Diencephalon (tissue), 1 donor: ENCODE results near the gene GAGE12E. TPM values are rescaled to one million over a fixed set of nuclear protein-coding genes. Genes with fewer than 3 reads are reported as not detected.

Source experiments
- small RNA-seq: library from RNA; depleted of rRNA; stranded (forward); fragments of <200 nt; gene quantifications from one replicate; pipeline ENCODE3, GENCODE V24; 2014
- total RNA-seq: library from RNA; depleted of rRNA; stranded (reverse); fragments of >200 nt; gene quantifications from one replicate; pipeline ENCODE4 v1.2.3, GENCODE V29; 2014

GAGE12E gene, protein sequence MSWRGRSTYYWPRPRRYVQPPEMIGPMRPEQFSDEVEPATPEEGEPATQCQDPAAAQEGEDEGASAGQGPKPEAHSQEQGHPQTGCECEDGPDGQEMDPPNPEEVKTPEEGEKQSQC
- not detected for total RNA-seq

DNA sequence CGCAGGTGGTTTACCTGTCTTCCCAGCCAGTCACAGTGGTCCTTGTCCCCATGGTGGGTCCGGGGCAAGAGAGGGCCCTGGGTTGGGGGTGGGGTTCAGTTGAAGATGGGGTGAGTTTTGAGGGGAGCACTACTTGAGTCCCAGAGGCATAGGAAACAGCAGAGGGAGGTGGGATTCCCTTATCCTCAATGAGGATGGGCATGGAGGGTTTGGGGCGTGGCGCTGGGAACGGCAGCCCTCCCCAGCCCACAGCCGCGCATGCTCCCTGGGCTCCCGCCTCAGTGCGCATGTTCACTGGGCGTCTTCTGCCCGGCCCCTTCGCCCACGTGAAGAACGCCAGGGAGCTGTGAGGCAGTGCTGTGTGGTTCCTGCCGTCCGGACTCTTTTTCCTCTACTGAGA is at the start of gene GAGE12E:
Gene GAGE12E (plus strand): TSS at position 301 of the 400 bp plus-strand sequence. CDS start 1,155 bp downstream, outside the sequence.

DNA sequence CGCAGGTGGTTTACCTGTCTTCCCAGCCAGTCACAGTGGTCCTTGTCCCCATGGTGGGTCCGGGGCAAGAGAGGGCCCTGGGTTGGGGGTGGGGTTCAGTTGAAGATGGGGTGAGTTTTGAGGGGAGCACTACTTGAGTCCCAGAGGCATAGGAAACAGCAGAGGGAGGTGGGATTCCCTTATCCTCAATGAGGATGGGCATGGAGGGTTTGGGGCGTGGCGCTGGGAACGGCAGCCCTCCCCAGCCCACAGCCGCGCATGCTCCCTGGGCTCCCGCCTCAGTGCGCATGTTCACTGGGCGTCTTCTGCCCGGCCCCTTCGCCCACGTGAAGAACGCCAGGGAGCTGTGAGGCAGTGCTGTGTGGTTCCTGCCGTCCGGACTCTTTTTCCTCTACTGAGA is 19.2 kb upstream of the GAGE12E start, which contains the start of gene GAGE12C:
Gene GAGE12C (plus strand): TSS at position 301 of the 400 bp plus-strand sequence. CDS start 1,155 bp downstream, outside the sequence.

DNA sequence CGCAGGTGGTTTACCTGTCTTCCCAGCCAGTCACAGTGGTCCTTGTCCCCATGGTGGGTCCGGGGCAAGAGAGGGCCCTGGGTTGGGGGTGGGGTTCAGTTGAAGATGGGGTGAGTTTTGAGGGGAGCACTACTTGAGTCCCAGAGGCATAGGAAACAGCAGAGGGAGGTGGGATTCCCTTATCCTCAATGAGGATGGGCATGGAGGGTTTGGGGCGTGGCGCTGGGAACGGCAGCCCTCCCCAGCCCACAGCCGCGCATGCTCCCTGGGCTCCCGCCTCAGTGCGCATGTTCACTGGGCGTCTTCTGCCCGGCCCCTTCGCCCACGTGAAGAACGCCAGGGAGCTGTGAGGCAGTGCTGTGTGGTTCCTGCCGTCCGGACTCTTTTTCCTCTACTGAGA is 9.7 kb upstream of the GAGE12E start, which contains the start of gene GAGE12D:
Gene GAGE12D (plus strand): TSS at position 301 of the 400 bp plus-strand sequence. CDS start 1,155 bp downstream, outside the sequence.

DNA sequence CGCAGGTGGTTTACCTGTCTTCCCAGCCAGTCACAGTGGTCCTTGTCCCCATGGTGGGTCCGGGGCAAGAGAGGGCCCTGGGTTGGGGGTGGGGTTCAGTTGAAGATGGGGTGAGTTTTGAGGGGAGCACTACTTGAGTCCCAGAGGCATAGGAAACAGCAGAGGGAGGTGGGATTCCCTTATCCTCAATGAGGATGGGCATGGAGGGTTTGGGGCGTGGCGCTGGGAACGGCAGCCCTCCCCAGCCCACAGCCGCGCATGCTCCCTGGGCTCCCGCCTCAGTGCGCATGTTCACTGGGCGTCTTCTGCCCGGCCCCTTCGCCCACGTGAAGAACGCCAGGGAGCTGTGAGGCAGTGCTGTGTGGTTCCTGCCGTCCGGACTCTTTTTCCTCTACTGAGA is 9.5 kb downstream of the GAGE12E start, which contains the start of gene GAGE12F:
Gene GAGE12F (plus strand): TSS at position 301 of the 400 bp plus-strand sequence. CDS start 1,155 bp downstream, outside the sequence.

DNA sequence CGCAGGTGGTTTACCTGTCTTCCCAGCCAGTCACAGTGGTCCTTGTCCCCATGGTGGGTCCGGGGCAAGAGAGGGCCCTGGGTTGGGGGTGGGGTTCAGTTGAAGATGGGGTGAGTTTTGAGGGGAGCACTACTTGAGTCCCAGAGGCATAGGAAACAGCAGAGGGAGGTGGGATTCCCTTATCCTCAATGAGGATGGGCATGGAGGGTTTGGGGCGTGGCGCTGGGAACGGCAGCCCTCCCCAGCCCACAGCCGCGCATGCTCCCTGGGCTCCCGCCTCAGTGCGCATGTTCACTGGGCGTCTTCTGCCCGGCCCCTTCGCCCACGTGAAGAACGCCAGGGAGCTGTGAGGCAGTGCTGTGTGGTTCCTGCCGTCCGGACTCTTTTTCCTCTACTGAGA is 19.0 kb downstream of the GAGE12E start, which contains the start of gene GAGE12G:
Gene GAGE12G (plus strand): TSS at position 301 of the 400 bp plus-strand sequence. CDS start 1,155 bp downstream, outside the sequence.

DNA sequence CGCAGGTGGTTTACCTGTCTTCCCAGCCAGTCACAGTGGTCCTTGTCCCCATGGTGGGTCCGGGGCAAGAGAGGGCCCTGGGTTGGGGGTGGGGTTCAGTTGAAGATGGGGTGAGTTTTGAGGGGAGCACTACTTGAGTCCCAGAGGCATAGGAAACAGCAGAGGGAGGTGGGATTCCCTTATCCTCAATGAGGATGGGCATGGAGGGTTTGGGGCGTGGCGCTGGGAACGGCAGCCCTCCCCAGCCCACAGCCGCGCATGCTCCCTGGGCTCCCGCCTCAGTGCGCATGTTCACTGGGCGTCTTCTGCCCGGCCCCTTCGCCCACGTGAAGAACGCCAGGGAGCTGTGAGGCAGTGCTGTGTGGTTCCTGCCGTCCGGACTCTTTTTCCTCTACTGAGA is 28.6 kb downstream of the GAGE12E start, which contains the start of gene GAGE12H:
Gene GAGE12H (plus strand): TSS at position 301 of the 400 bp plus-strand sequence. CDS start 1,155 bp downstream, outside the sequence.

DNA sequence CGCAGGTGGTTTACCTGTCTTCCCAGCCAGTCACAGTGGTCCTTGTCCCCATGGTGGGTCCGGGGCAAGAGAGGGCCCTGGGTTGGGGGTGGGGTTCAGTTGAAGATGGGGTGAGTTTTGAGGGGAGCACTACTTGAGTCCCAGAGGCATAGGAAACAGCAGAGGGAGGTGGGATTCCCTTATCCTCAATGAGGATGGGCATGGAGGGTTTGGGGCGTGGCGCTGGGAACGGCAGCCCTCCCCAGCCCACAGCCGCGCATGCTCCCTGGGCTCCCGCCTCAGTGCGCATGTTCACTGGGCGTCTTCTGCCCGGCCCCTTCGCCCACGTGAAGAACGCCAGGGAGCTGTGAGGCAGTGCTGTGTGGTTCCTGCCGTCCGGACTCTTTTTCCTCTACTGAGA is 38.1 kb downstream of the GAGE12E start, which contains the start of gene GAGE2A:
Gene GAGE2A (plus strand): TSS at position 301 of the 400 bp plus-strand sequence. CDS start 1,155 bp downstream, outside the sequence.

DNA sequence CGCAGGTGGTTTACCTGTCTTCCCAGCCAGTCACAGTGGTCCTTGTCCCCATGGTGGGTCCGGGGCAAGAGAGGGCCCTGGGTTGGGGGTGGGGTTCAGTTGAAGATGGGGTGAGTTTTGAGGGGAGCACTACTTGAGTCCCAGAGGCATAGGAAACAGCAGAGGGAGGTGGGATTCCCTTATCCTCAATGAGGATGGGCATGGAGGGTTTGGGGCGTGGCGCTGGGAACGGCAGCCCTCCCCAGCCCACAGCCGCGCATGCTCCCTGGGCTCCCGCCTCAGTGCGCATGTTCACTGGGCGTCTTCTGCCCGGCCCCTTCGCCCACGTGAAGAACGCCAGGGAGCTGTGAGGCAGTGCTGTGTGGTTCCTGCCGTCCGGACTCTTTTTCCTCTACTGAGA is 47.6 kb downstream of the GAGE12E start, which contains the start of gene GAGE1:
Gene GAGE1 (plus strand): TSS at position 301 of the 400 bp plus-strand sequence. CDS start 1,155 bp downstream, outside the sequence.

Small RNAs within 50 kb of the gene (small RNA-seq; reads per million reads assigned to genes)
- gene GAGE12B, result not detected

Other genes starting within 250 kb of the GAGE12E start
- not detected for gene GAGE10, start 247.6 kb upstream of the GAGE12E start, total RNA-seq
- not detected for gene GAGE12J, start 229.3 kb upstream of the GAGE12E start, total RNA-seq
- gene GAGE13, start 219.7 kb upstream of the GAGE12E start, total RNA-seq, result not detected
- not detected for gene GAGE12C, start 19.1 kb upstream of the GAGE12E start, total RNA-seq
- not detected for gene GAGE12D, start 9.6 kb upstream of the GAGE12E start, total RNA-seq
- not detected for gene GAGE12F, start 9.6 kb downstream of the GAGE12E start, total RNA-seq
- gene GAGE12G, start 19.1 kb downstream of the GAGE12E start, total RNA-seq, result not detected
- not detected for gene GAGE12H, start 28.7 kb downstream of the GAGE12E start, total RNA-seq
- not detected for gene GAGE2A, start 38.2 kb downstream of the GAGE12E start, total RNA-seq
- not detected for gene GAGE1, start 47.7 kb downstream of the GAGE12E start, total RNA-seq
- gene PAGE1, start 144.7 kb downstream of the GAGE12E start, total RNA-seq, result not detected